K562 (cell line): ENCODE measurements around the gene PHF21B. TPM values are rescaled to one million over a fixed set of nuclear protein-coding genes. Genes with fewer than 3 reads are reported as not detected.

Experiments
- CHCHD3 ChIP-seq: fragments of 250-450 bp; sonication (Bioruptor Pico); IDR thresholded peaks from 2 replicates; pipeline ENCODE4 v2.1.2; 2022; ENCODE audit warnings: mild to moderate bottlenecking
- CTCF ChIP-seq, 3 experiments: IDR thresholded peaks in 2 of 3; conservative IDR thresholded peaks in 1 of 3; 2 replicates each; pipeline ENCODE4 v1.5.1; 2011 to 2012; ENCODE audit warnings: low read length in 3 of 3, mild to moderate bottlenecking in 3 of 3, control low read depth in 2 of 3, improper control_type of control experiment in 1 of 3, inconsistent platforms in 1 of 3, low read depth in 1 of 3, mixed read lengths in 1 of 3, moderate library complexity in 1 of 3; ENCODE audit not compliant: insufficient read depth in 2 of 3
- DIDO1 ChIP-seq: fragments of 450-650 bp; IDR thresholded peaks from 2 replicates; pipeline ENCODE4 v1.6.1; 2016; ENCODE audit warnings: low read depth, missing biosample characterization, missing genetic modification characterization
- DMBX1 ChIP-seq: fragments of 250-450 bp; sonication (Bioruptor Pico); IDR thresholded peaks from 2 replicates; pipeline ENCODE4 v1.8.0; 2022; ENCODE audit warnings: inconsistent platforms, mild to moderate bottlenecking, moderate library complexity, borderline replicate concordance
- ETV6 ChIP-seq, 3 experiments: fragments of 150-350 bp in 1 of 3; sonication (generic) in 1 of 3; formaldehyde crosslinking in 1 of 3; IDR thresholded peaks; 2 replicates each; pipeline versions ENCODE4 v1.6.1 to v1.8.0; 2014 to 2022; ENCODE audit warnings: borderline replicate concordance in 2 of 3, low read depth in 2 of 3, antibody characterized with exemption in 1 of 3, low read length in 1 of 3, mild to moderate bottlenecking in 1 of 3, missing genetic modification reagents in 1 of 3
- FOXK1 ChIP-seq: sonication (generic); formaldehyde crosslinking; IDR thresholded peaks from 2 replicates; pipeline ENCODE4 v1.8.0; 2022; ENCODE audit warnings: missing genetic modification reagents, mild to moderate bottlenecking, borderline replicate concordance
- GABPB1 ChIP-seq: sonication (generic); formaldehyde crosslinking; IDR thresholded peaks from 2 replicates; pipeline ENCODE4 v1.8.0; 2022; ENCODE audit warnings: mild to moderate bottlenecking, missing genetic modification reagents
- GTF2F1 ChIP-seq: IDR thresholded peaks from 2 replicates; pipeline ENCODE4 v1.6.1; 2011; ENCODE audit warnings: low read depth, low read length, improper control_type of control experiment
- IRF1 ChIP-seq: sonication (generic); formaldehyde crosslinking; IDR thresholded peaks from 2 replicates; pipeline ENCODE4 v1.8.0; 2022; ENCODE audit warnings: missing genetic modification reagents, mild to moderate bottlenecking, borderline replicate concordance
- MAFK ChIP-seq: IDR thresholded peaks from 2 replicates; pipeline ENCODE4 v1.6.1; 2011; ENCODE audit warnings: low read length, improper control_type of control experiment
- MAZ ChIP-seq, 2 experiments: fragments of 450-650 bp in 1 of 2; sonication (generic) in 1 of 2; formaldehyde crosslinking; IDR thresholded peaks in 1 of 2; conservative IDR thresholded peaks in 1 of 2; 2 replicates each; pipeline versions ENCODE4 v1.4.0 to v1.5.0; 2020; ENCODE audit warnings: mild to moderate bottlenecking in 1 of 2, missing genetic modification reagents in 1 of 2
- MCM7 ChIP-seq, 2 experiments: fragments of 450-650 bp; IDR thresholded peaks; 2 replicates each; pipeline ENCODE4 v1.6.1; 2016 to 2018
- MEF2D ChIP-seq: conservative IDR thresholded peaks from 2 replicates; pipeline ENCODE4 v1.6.1; 2016; ENCODE audit warnings: low read depth, missing genetic modification characterization, missing compliant biosample characterization
- MTA3 ChIP-seq: fragments of 450-650 bp; formaldehyde crosslinking; IDR thresholded peaks from 2 replicates; pipeline ENCODE4 v1.6.1; 2017; ENCODE audit warnings: mild to moderate bottlenecking, borderline replicate concordance
- SAFB ChIP-seq: fragments of 200-400 bp; formaldehyde crosslinking; IDR thresholded peaks from 2 replicates; pipeline ENCODE4 v1.6.1; 2017; ENCODE audit warnings: low read depth, low read length, borderline replicate concordance
- SIRT6 ChIP-seq: IDR thresholded peaks from one replicate; pipeline ENCODE4 v1.6.1; 2012; ENCODE audit warnings: low read depth, mild to moderate bottlenecking, control low read depth, inconsistent platforms, low read length, moderate library complexity
- TBL1XR1 ChIP-seq, 2 experiments: IDR thresholded peaks; 2 replicates each; pipeline ENCODE4 v1.6.1; 2012; ENCODE audit warnings: improper control_type of control experiment in 2 of 2, low read length in 2 of 2, mild to moderate bottlenecking in 1 of 2
- TEAD2 ChIP-seq: fragments of 450-650 bp; IDR thresholded peaks from 2 replicates; pipeline ENCODE4 v1.6.1; 2016; ENCODE audit warnings: missing genetic modification characterization, control low read depth, missing compliant biosample characterization
- THAP7 ChIP-seq: fragments of 250-450 bp; sonication (Bioruptor Pico); IDR thresholded peaks from 2 replicates; pipeline ENCODE4 v1.5.0; 2021
- TSC22D4 ChIP-seq: fragments of 450-650 bp; IDR thresholded peaks from 2 replicates; pipeline ENCODE4 v1.6.1; 2016; ENCODE audit warnings: missing genetic modification characterization, missing biosample characterization, control low read depth
- VEZF1 ChIP-seq: fragments of 200-800 bp; sonication (Bioruptor generic); IDR thresholded peaks from 2 replicates; pipeline ENCODE4 v1.6.1; 2017; ENCODE audit warnings: missing genetic modification characterization, missing compliant biosample characterization
- XRCC4 ChIP-seq: IDR thresholded peaks from one replicate; pipeline ENCODE4 v1.6.1; 2011; ENCODE audit not compliant: insufficient read depth, insufficient read length; ENCODE audit errors: extremely low read depth
- polyA plus RNA-seq, 8 experiments: library from polyadenylated mRNA; depleted of rRNA in 4 of 8; stranded (reverse) in 5 of 8; unstranded in 3 of 8; fragments of >200 nt; fragmentation: Nextera tagmentation in 2 of 8; fragmentation: Illumina TruSeq in 1 of 8; extraction: Ambion mirVana in 2 of 8; extraction: Trizol in 1 of 8; gene quantifications; 2 replicates each; pipeline versions ENCODE4 v1.2.1 to v1.2.3, GENCODE V29; 2011 to 2014; ENCODE audit warnings: inconsistent platforms in 1 of 8, missing spikeins in 1 of 8
- total RNA-seq, 7 experiments: library from RNA; depleted of rRNA in 6 of 7; stranded (reverse); fragments of >200 nt in 6 of 7; fragmentation: Illumina TruSeq in 2 of 7; extraction: Trizol in 2 of 7; gene quantifications; 2 replicates each; pipeline versions ENCODE4 v1.2.1 to v1.2.3, GENCODE V29; 2011 to 2021; ENCODE audit warnings: low replicate concordance in 1 of 7

The PHF21B gene
- total and polyA plus RNA-seq, 9 of the 15 experiments (the other 6 are each of a cell fraction or from before 2014, with no cell fraction given): 0.04 TPM; not detected in 8

GRCh38 chr22:44975427-44976262 is 34.2 kb downstream of the PHF21B start (continued):
- TF ChIP-seq XRCC4 (no peak), IRF1 (CRISPR knock-in tag) (no peak), GTF2F1 (no peak), DIDO1 (no peak), FOXK1 (0 out of 2 replicates have a peak, but pooled peaks have one; percentile 27), SIRT6 (no peak), THAP7 (CRISPR knock-in tag) (no peak), MAZ (CRISPR knock-in tag; conservative IDR thresholded peaks at IDR 0.05 in 1 of 2, IDR thresholded peaks at IDR 0.05 in 1 of 2) (peak in 1 of 2 experiments; percentile 83; a peak in 2 of 4 replicates), DMBX1 (CRISPR knock-in tag) (peak; percentile 80; the same call in 1 of the 2 replicates), ETV6 (IDR thresholded peaks at IDR 0.05; ENCODE audit: borderline replicate concordance in 1 of 2, low read depth in 2 of 2, low read length in 1 of 2) (no peak), ETV6 (CRISPR knock-in tag; IDR thresholded peaks at IDR 0.05; ENCODE audit: borderline replicate concordance) (no peak), TSC22D4 (tag) (no peak), MAFK (no peak), CHCHD3 (CRISPR knock-in tag) (no peak), SAFB (no peak), CTCF (IDR thresholded peaks at IDR 0.05 in 2 of 3, conservative IDR thresholded peaks at IDR 0.05 in 1 of 3; ENCODE audit: insufficient read depth in 2 of 3, low read depth in 1 of 3, low read length in 3 of 3) (peak; percentile 74 to 79 (median 79)), VEZF1 (CRISPR knock-in tag) (peak; percentile 23; the same call in 1 of the 2 replicates), MCM7 (IDR thresholded peaks at IDR 0.05) (no peak), TEAD2 (tag) (no peak), MEF2D (tag) (no peak), GABPB1 (CRISPR knock-in tag) (no peak), TBL1XR1 (IDR thresholded peaks at IDR 0.05; ENCODE audit: low read length in 2 of 2) (no peak), MTA3 (no peak)
